RPMI8226 (cell line): ENCODE data around the gene ROR2.

Experiments used
- DNase-seq: peaks from one replicate; pipeline ENCODE4 v3.0.0-alpha.2; 2015

Gene ROR2

GRCh38 chr9:91710158-91710557 is 239.9 kb downstream of the ROR2 start:
- DNase-seq = no peak

GRCh38 chr9:91705386-91705785 is 244.6 kb downstream of the ROR2 start:
- no peak for DNase-seq

GRCh38 chr9:91700475-91700874 is 249.6 kb downstream of the ROR2 start:
- DNase-seq = no peak

GRCh38 chr9:91698266-91698665 is 251.8 kb downstream of the ROR2 start:
- DNase-seq = no peak

- no peak for DNase-seq
Measured at GRCh38 chr9:91697201-91697600, 252.8 kb downstream of the ROR2 start.

- DNase-seq = no peak
Measured at GRCh38 chr9:91694081-91694870, 255.8 kb downstream of the ROR2 start.

- no peak for DNase-seq
Measured at GRCh38 chr9:91693226-91693625, 256.8 kb downstream of the ROR2 start.

GRCh38 chr9:91690540-91691249 is 259.3 kb downstream of the ROR2 start:
- peak; percentile 11 for DNase-seq

GRCh38 chr9:91689006-91689405 is 261.0 kb downstream of the ROR2 start:
- DNase-seq = no peak

GRCh38 chr9:91683269-91683668 is 266.8 kb downstream of the ROR2 start:
- DNase-seq = no peak

GRCh38 chr9:91682806-91683205 is 267.2 kb downstream of the ROR2 start:
- no peak for DNase-seq

- peak; percentile 71 for DNase-seq
Measured at GRCh38 chr9:91681461-91682305, 268.3 kb downstream of the ROR2 start.

GRCh38 chr9:91680998-91681397 is 269.0 kb downstream of the ROR2 start:
- DNase-seq = no peak

- DNase-seq = no peak
Measured at GRCh38 chr9:91680106-91680505, 269.9 kb downstream of the ROR2 start.

- DNase-seq = no peak
Measured at GRCh38 chr9:91678807-91679580, 271.0 kb downstream of the ROR2 start.

GRCh38 chr9:91677822-91678436 is 272.1 kb downstream of the ROR2 start:
- DNase-seq = no peak

- DNase-seq = no peak
Measured at GRCh38 chr9:91677331-91677730, 272.7 kb downstream of the ROR2 start.

- DNase-seq = peak; percentile 32
Measured at GRCh38 chr9:91676046-91676445, 274.0 kb downstream of the ROR2 start.

GRCh38 chr9:91664663-91665062 is 285.4 kb downstream of the ROR2 start:
- DNase-seq = no peak

GRCh38 chr9:91663858-91664257 is 286.2 kb downstream of the ROR2 start:
- DNase-seq = no peak

- no peak for DNase-seq
Measured at GRCh38 chr9:91661451-91661850, 288.6 kb downstream of the ROR2 start.

GRCh38 chr9:91660521-91660920 is 289.5 kb downstream of the ROR2 start:
- no peak for DNase-seq
